Umbilical cord (tissue), 2 donors: Measurements from ENCODE around the gene DEPDC7. TPM values are rescaled to one million over a fixed set of nuclear protein-coding genes. Genes with fewer than 3 reads are reported as not detected.

ENCODE experiments used
- DNase-seq: peaks from one replicate; pipeline ENCODE4 v3.0.0-alpha.2; 2015; ENCODE audit warnings: low spot score
- total RNA-seq: library from RNA; depleted of rRNA; stranded (reverse); fragments of >200 nt; gene quantifications from one replicate; pipeline ENCODE4 v1.2.3, GENCODE V29; 2014; ENCODE audit warnings: low replicate concordance; ENCODE audit not compliant: insufficient read depth

The DEPDC7 gene
- total RNA-seq, 1 donor from 2014 or later = 6.5 TPM

- no peak for DNase-seq
Observed at GRCh38 chr11:33060271-33060670, 44.6 kb downstream of the DEPDC7 start.

DNA sequence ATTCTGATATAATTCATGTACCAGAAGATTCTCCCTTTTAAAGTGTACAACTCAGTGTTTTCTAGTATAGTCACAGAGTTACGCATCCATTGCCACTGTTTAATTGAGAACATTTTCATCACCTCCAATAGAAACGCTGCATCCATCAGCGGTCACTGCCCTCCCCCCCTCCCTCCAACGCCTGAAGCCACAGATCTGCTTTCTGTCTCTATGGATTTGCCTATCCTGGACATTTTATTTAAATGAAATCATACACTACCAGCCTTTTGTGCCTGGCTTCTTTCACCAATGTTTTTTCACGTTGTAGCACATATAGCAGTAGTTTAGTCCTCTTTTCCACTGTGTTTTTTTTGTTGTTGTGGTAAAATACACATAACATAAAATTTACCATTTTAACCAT lies 46.5 kb downstream of the DEPDC7 start:
- peak; percentile 86 for DNase-seq

DNA sequence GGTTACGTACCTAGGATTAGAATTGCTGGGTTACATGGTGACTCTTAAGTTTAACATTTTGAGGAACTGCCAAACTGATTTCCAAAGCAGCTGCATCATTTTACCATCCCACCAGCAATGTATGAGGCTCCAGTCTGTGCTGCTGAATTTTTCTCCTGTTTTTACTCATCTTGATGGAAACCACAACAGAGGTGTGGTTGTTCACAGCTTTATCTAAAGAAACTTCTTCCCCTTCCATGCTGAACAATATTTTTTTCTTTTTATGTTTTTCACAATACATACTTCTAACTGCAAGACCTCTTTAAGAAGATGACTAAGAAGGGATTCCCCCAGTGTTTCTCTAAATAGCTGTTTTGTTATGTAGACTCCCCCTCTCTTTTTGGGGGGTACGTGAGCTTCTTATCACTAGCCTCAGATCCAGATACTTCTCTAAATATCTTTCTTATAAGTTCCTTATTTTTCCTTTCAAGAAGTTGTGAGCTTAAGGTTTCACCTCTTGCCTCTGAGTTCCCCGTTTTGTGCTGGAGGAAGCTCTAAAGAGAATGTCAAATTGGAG lies 47.7 kb downstream of the DEPDC7 start:
- DNase-seq = peak; percentile 87

GRCh38 chr11:33064033-33064825 lies 48.6 kb downstream of the DEPDC7 start:
- DNase-seq = peak; percentile 75

GRCh38 chr11:33064866-33065265 lies 49.2 kb downstream of the DEPDC7 start:
- no peak for DNase-seq

DNA sequence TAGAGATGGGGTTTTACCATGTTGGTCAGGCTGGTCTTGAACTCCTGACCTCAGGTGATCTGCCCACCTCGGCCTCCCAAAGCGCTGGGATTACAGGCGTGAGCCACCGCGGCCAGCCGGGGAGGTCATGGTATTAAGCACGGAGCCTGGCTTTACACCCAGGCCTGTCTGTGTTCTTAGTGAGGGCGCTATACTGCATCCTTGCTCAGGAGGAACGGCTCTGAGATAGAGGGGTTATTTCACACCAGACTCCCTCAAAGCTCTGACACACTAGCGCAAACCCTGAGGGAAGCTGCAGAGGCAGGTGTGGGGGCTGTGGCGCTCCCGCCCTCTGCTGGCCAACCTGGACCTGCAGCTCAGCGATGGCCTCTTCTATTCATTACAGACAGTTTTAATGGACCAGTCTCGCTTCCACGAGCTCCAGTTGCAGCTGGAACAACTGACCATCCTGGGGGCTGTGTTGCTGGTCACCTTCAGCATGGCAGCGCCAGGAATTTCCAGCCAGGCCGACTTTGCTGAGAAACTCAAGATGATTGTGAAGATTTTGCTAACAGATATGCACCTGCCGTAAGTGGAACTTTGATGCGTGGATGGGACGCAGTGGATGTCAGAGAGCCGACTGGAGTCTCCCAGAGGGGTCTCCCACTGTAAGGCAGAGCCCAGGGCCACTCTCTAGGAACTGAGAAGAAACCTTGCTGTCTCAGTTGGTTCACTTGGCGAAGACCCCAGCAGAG lies 49.9 kb downstream of the DEPDC7 start:
- peak; percentile 57 for DNase-seq

DNA sequence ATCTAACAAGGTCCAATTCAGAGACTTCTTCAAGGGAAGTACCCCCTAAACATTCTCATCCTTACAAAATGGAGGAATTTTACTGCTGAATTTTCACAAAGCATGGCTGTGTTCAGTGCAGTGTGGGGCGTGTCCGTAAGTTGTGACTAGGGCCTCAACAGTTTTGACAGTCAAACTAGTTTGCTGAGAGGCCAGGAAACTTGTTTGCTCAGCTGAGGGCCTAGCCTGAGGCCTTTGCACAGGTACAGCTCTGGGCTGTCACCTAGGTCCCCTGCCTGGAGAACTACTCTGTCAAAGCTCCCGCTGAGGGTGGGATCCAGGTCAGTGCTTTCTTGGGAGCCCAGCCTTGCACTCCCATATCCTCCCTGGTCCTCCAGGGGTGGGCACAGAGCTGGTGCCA lies 51.6 kb downstream of the DEPDC7 start:
- DNase-seq = no peak

DNA sequence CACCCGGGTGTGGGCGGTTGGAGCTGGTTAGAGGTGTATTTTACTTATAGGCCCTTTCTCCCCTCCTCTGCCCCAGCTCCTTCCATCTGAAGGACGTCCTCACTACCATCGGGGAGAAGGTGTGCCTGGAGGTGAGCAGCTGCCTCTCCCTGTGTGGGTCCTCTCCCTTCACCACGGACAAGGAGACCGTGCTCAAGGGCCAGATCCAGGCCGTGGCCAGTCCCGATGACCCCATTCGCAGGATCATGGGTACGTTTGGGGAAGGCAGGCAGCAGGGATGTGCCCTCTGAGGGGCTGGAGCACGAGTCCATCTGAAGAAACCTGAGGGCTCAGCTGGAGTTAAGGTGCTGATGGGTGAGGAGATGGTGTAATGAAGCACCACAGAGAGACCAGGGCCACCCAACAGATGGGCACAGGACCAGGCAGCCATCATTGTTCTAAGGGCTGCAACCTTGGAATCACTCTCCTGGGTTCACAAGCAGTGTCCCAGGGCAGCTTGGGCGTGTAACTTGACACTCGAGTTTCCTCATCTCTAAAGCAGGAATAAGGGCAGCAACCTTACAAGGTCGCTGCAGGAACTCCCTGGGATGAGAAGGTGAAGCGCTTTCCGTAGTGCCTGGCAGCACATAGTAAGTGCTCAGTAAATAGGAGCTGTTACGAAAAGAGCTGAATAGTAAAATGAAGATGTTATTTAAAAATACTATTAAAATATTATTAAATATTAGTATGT lies 53.1 kb downstream of the DEPDC7 start:
- no peak for DNase-seq

DNA sequence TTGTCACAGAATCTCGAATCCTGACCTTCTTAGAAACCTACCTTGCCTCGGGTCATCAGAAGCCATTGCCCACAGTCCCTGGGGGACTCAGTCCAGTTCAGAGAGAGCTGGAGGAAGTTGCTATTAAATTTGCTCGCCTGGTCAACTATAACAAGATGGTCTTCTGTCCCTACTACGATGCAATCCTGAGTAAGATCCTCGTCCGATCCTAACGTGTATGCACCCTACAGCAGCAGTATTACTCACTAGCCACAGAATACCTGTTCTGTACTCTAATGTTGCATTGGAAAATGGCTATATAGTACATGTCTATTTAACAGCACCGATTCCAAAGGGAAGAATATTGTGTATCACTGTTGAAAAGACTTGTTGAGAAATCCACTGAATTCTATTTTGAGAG lies 56.8 kb downstream of the DEPDC7 start:
- DNase-seq = no peak

Other genes starting within 250 kb of the DEPDC7 start
- gene CCDC73, start 221.2 kb upstream of the DEPDC7 start, total RNA-seq = 4.1 TPM
- gene PRRG4, start 186.0 kb upstream of the DEPDC7 start, total RNA-seq = 6.0 TPM
- gene QSER1, start 123.1 kb upstream of the DEPDC7 start, total RNA-seq = 23.4 TPM
- gene TCP11L1, start 23.7 kb downstream of the DEPDC7 start, total RNA-seq = 40.7 TPM
- gene CSTF3, start 145.6 kb downstream of the DEPDC7 start, total RNA-seq = 18.5 TPM
- 283 TPM for gene HIPK3, start 241.5 kb downstream of the DEPDC7 start, total RNA-seq